ENCODE results near the gene SZRD1.
"Not testable (repeated sequence)": the region's sequence is repeated elsewhere in the genome, so short reads cannot be mapped to it uniquely, and the experiment has no call there.

The SZRD1 gene

GRCh38 chr1:16356867-16357266, 10.2 kb upstream of the SZRD1 start:
- H3K9me2 ChIP-seq (replicated peaks; ENCODE audit: control insufficient read depth, low read length): no peaks in the 10 kb centered on the region
- peaks cover 8% of the 10 kb centered on the region for H3K79me2 ChIP-seq (ENCODE audit: control insufficient read depth, low read length)
- TF ChIP-seq CTCF (IDR thresholded peaks at IDR 0.05; ENCODE audit: low read depth, low read length, poor library complexity, severe bottlenecking): no peak
- no peak for TF ChIP-seq EZH2phosphoT487 (IDR thresholded peaks at IDR 0.05; ENCODE audit: borderline replicate concordance, low read length)
- no peak overlapping the region for H3K27ac ChIP-seq (ENCODE audit: low read depth, low read length)
- H3K27me3 ChIP-seq (ENCODE audit: control insufficient read depth, low read length): no peaks in the 10 kb centered on the region
- H3K36me3 ChIP-seq (ENCODE audit: control insufficient read depth, low read length): peaks cover 2% of the 10 kb centered on the region; the same call in 1 of the 2 replicates
- H3K4me3 ChIP-seq (ENCODE audit: low read length): no peak overlapping the region
- no peaks in the 10 kb centered on the region for H3F3A ChIP-seq (ENCODE audit: control insufficient read depth, insufficient read depth)
- H3K4me1 ChIP-seq (ENCODE audit: control insufficient read depth, low read length): peaks cover 12% of the 10 kb centered on the region
- no peaks in the 10 kb centered on the region for H3K9me3 ChIP-seq (ENCODE audit: control insufficient read depth, insufficient read depth, low read length)
- H4K20me1 ChIP-seq (ENCODE audit: control insufficient read depth, insufficient read depth, low read depth, low read length): no peaks in the 10 kb centered on the region
- H3K4me2 ChIP-seq (ENCODE audit: low read length): no peak overlapping the region

GRCh38 chr1:16365146-16365498, 1.9 kb upstream of the SZRD1 start:
- H3K36me3 ChIP-seq (ENCODE audit: control insufficient read depth, low read length): peaks cover 17% of the 10 kb centered on the region
- H3K4me3 ChIP-seq (ENCODE audit: low read length); H3K27ac ChIP-seq (ENCODE audit: low read depth, low read length); H3K4me2 ChIP-seq (ENCODE audit: low read length); H3F3A ChIP-seq (ENCODE audit: control insufficient read depth, insufficient read depth); H3K27me3 ChIP-seq (ENCODE audit: control insufficient read depth, low read length); H3K9me2 ChIP-seq (replicated peaks; ENCODE audit: control insufficient read depth, low read length); H3K9me3 ChIP-seq (ENCODE audit: control insufficient read depth, insufficient read depth, low read length): not testable (repeated sequence)
- peaks cover 13% of the 10 kb centered on the region; the same call in 1 of the 2 replicates for H4K20me1 ChIP-seq (ENCODE audit: control insufficient read depth, insufficient read depth, low read depth, low read length)
- H3K79me2 ChIP-seq (ENCODE audit: control insufficient read depth, low read length): peaks cover 31% of the 10 kb centered on the region
- H3K4me1 ChIP-seq (ENCODE audit: control insufficient read depth, low read length): peaks cover 36% of the 10 kb centered on the region

- H3K9me3 ChIP-seq (ENCODE audit: control insufficient read depth, insufficient read depth, low read length): no peaks in the 10 kb centered on the region
- peaks cover 36% of the 10 kb centered on the region for H3K4me1 ChIP-seq (ENCODE audit: control insufficient read depth, low read length)
- H3K27me3 ChIP-seq (ENCODE audit: control insufficient read depth, low read length): no peaks in the 10 kb centered on the region
- TF ChIP-seq CTCF (IDR thresholded peaks at IDR 0.05; ENCODE audit: low read depth, low read length, poor library complexity, severe bottlenecking): peak; percentile 29
- no peak for TF ChIP-seq EZH2phosphoT487 (IDR thresholded peaks at IDR 0.05; ENCODE audit: borderline replicate concordance, low read length)
- no peaks in the 10 kb centered on the region for H3K9me2 ChIP-seq (replicated peaks; ENCODE audit: control insufficient read depth, low read length)
- H3K36me3 ChIP-seq (ENCODE audit: control insufficient read depth, low read length): peaks cover 26% of the 10 kb centered on the region
- peak overlapping the region; percentile 95 for H3K4me3 ChIP-seq (ENCODE audit: low read length)
- H3K4me2 ChIP-seq (ENCODE audit: low read length): peak overlapping the region; percentile 76
- peaks cover 53% of the 10 kb centered on the region for H3K79me2 ChIP-seq (ENCODE audit: control insufficient read depth, low read length)
- H3K27ac ChIP-seq (ENCODE audit: low read depth, low read length): peak overlapping the region; percentile 69
- no peaks in the 10 kb centered on the region for H3F3A ChIP-seq (ENCODE audit: control insufficient read depth, insufficient read depth)
- H4K20me1 ChIP-seq (ENCODE audit: control insufficient read depth, insufficient read depth, low read depth, low read length): peaks cover 13% of the 10 kb centered on the region
These were observed 371 bp downstream of the SZRD1 start for GRCh38 chr1:16367258-16367967.
